Lower leg skin (tissue), 3 donors: ENCODE data around the gene RNF217.

Source experiments
- CTCF ChIP-seq, 3 donors: fragments of 450-650 bp; IDR thresholded peaks; one replicate each; pipeline ENCODE4 v1.5.1; 2016; ENCODE audit warnings: antibody characterized with exemption in 3 of 3, mild to moderate bottlenecking in 3 of 3, moderate library complexity in 2 of 3
- POLR2A ChIP-seq, 2 donors: fragments of 450-650 bp; IDR thresholded peaks; one replicate each; pipeline ENCODE4 v1.6.1; 2016 to 2017; ENCODE audit warnings: antibody characterized with exemption in 2 of 2, mild to moderate bottlenecking in 1 of 2, moderate library complexity in 1 of 2

GRCh38 chr6:125058546-125058945, 96.3 kb downstream of the RNF217 start:
- no peak for TF ChIP-seq POLR2A (IDR thresholded peaks at IDR 0.05)
- TF ChIP-seq CTCF (IDR thresholded peaks at IDR 0.05): no peak
